ENCODE measurements around the gene AP2A2.

DNA sequence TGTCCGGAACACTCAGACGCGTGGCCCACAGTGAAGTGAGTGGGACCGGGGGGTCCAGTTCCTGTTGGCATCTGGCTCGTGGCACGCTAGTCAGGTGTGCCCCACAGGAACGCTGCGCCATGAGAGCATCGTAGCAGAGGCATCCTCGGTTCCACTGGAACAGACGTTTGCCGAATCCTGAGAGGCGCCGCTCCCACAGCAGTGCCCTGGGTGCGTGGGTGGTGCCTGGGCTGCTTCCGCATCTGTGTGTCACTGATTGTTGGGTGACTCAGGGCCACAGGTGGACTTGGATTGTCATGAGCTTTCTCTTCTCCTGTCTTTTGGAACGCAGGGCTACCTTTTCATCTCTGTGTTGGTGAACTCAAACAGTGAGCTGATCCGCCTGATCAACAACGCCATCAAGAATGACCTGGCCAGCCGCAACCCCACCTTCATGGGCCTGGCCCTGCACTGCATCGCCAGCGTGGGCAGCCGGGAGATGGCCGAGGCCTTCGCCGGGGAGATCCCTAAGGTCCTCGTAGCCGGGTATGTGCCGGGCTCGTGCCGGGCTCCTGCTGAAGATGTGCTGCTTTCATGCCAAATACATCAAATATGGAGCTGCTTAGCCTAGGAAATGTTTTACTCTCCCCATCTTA is 46.2 kb downstream of the AP2A2 start:
- TF ChIP-seq, protein P1, sequence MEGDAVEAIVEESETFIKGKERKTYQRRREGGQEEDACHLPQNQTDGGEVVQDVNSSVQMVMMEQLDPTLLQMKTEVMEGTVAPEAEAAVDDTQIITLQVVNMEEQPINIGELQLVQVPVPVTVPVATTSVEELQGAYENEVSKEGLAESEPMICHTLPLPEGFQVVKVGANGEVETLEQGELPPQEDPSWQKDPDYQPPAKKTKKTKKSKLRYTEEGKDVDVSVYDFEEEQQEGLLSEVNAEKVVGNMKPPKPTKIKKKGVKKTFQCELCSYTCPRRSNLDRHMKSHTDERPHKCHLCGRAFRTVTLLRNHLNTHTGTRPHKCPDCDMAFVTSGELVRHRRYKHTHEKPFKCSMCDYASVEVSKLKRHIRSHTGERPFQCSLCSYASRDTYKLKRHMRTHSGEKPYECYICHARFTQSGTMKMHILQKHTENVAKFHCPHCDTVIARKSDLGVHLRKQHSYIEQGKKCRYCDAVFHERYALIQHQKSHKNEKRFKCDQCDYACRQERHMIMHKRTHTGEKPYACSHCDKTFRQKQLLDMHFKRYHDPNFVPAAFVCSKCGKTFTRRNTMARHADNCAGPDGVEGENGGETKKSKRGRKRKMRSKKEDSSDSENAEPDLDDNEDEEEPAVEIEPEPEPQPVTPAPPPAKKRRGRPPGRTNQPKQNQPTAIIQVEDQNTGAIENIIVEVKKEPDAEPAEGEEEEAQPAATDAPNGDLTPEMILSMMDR (conservative IDR thresholded peaks at IDR 0.05): no peak
- TF ChIP-seq EZH2 (IDR thresholded peaks at IDR 0.05; ENCODE audit: low read depth): no peak

Data from PC-9 (cell line).